ENCODE results near the gene EML1. TPM values are rescaled to one million over a fixed set of nuclear protein-coding genes. Genes with fewer than 3 reads are reported as not detected.

The EML1 gene
- polyA plus RNA-seq, 1 donor from 2014 or later, result 21.7 TPM

DNA sequence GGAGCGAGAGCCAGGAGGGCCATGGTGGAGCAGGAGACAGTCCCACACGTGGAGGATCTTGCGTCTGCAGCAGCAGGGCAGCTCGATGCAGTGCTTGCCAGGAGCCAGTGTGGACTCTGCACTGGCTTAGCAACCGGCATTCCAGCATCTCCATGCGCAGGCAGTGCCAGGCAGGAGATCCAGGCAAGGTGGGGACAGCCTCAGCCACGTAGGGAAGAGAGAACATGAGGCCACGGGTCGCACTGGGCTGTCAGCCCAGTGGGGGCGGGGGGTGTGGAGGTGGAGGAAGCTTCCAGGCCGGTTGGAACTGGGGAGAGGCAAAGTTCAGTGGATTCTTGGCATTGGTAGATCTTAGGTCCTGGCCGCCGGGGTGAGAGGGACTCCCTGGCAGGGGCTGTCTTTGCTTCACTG lies 151.0 kb downstream of the EML1 start:
- Histone ChIP-seq H3K9ac (ENCODE audit: low read length) (no peak overlapping the region), H3K9me2 (ENCODE audit: insufficient read depth, low read length) (no peaks in the 10 kb centered on the region), H2AFZ (ENCODE audit: low read depth, low read length) (no peak overlapping the region), H4K20me1 (ENCODE audit: insufficient read depth) (no peaks in the 10 kb centered on the region), H3K4me2 (ENCODE audit: low read length) (no peak overlapping the region), H3K27ac (ENCODE audit: low read length) (no peak overlapping the region), H3K36me3 (ENCODE audit: insufficient read depth, low read length) (no peaks in the 10 kb centered on the region), H3K9me3 (ENCODE audit: low read length) (no peaks in the 10 kb centered on the region), H3F3A (ENCODE audit: insufficient read depth, low read length, poor library complexity, severe bottlenecking) (no peaks in the 10 kb centered on the region), H3K79me2 (replicated peaks; ENCODE audit: insufficient read depth, low read length) (no peaks in the 10 kb centered on the region), H3K27me3 (ENCODE audit: insufficient read depth, low read depth, low read length) (no peaks in the 10 kb centered on the region), H3K4me3 (ENCODE audit: low read length) (no peak overlapping the region)
- no peak for TF ChIP-seq SMC3 (conservative IDR thresholded peaks at IDR 0.05; ENCODE audit: poor library complexity)
- TF ChIP-seq TAF1 (IDR thresholded peaks at IDR 0.05; ENCODE audit: low read depth), result no peak
- no peak for TF ChIP-seq MXI1 (conservative IDR thresholded peaks at IDR 0.05; ENCODE audit: poor library complexity, severe bottlenecking)
- TF ChIP-seq, protein P1, sequence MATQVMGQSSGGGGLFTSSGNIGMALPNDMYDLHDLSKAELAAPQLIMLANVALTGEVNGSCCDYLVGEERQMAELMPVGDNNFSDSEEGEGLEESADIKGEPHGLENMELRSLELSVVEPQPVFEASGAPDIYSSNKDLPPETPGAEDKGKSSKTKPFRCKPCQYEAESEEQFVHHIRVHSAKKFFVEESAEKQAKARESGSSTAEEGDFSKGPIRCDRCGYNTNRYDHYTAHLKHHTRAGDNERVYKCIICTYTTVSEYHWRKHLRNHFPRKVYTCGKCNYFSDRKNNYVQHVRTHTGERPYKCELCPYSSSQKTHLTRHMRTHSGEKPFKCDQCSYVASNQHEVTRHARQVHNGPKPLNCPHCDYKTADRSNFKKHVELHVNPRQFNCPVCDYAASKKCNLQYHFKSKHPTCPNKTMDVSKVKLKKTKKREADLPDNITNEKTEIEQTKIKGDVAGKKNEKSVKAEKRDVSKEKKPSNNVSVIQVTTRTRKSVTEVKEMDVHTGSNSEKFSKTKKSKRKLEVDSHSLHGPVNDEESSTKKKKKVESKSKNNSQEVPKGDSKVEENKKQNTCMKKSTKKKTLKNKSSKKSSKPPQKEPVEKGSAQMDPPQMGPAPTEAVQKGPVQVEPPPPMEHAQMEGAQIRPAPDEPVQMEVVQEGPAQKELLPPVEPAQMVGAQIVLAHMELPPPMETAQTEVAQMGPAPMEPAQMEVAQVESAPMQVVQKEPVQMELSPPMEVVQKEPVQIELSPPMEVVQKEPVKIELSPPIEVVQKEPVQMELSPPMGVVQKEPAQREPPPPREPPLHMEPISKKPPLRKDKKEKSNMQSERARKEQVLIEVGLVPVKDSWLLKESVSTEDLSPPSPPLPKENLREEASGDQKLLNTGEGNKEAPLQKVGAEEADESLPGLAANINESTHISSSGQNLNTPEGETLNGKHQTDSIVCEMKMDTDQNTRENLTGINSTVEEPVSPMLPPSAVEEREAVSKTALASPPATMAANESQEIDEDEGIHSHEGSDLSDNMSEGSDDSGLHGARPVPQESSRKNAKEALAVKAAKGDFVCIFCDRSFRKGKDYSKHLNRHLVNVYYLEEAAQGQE (IDR thresholded peaks at IDR 0.05; ENCODE audit: borderline replicate concordance), result no peak
- no peak for TF ChIP-seq RAD21 (conservative IDR thresholded peaks at IDR 0.05)

DNA sequence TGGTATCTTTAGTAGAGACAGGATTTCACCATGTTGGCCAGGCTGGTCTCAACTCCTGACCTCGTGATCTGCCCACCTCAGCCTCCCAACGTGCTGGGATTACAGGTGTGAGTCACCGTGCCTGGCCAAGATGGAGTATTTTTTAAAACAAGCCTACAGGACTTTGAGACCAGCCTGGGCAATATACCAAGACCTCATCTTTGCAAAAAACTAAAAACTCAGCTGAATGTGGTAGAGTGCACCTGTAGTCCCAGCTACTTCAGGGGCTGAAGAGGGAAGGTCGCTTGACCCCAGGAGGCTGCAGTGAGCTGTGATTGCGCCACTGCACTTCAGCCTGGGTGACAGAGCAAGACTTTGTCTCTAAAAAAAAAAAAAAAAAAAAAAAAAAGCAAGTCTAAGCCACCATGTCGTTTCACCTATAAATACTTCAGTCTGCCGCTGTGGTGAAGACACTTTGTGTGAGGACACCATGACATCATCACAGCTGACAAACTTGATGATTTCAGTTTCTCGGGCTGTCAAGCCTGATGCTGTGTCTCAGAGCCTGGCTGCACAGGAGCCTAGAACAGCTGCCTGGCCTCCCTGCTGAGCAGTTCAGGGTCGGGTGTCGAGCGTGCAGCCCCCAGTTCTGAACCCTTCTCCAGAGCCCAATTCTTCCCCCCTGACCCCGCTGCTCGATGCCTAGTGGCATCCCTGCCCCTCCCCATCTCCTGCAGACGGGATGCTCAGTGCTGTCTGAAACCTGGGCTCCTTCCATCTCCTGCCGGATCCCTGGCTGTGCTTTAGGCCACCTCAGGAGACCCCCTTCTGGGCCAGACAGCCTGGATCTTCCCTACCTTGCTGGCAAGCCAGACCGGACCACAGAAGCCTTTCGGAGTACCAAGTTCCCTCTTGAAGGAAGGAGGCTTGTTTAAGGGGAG lies 152.8 kb downstream of the EML1 start:
- no peak overlapping the region for H3K4me2 ChIP-seq (ENCODE audit: low read length)
- no peak overlapping the region for H3K9ac ChIP-seq (ENCODE audit: low read length)
- no peak overlapping the region for H3K27ac ChIP-seq (ENCODE audit: low read length)
- H3K79me2 ChIP-seq (replicated peaks; ENCODE audit: insufficient read depth, low read length), result no peaks in the 10 kb centered on the region
- H3F3A ChIP-seq (ENCODE audit: insufficient read depth, low read length, poor library complexity, severe bottlenecking), result no peaks in the 10 kb centered on the region
- no peaks in the 10 kb centered on the region for H3K9me3 ChIP-seq (ENCODE audit: low read length)
- no peaks in the 10 kb centered on the region for H3K27me3 ChIP-seq (ENCODE audit: insufficient read depth, low read depth, low read length)
- H4K20me1 ChIP-seq (ENCODE audit: insufficient read depth), result no peaks in the 10 kb centered on the region
- H3K9me2 ChIP-seq (ENCODE audit: insufficient read depth, low read length), result no peaks in the 10 kb centered on the region
- TF ChIP-seq SMC3 (conservative IDR thresholded peaks at IDR 0.05; ENCODE audit: poor library complexity), result no peak
- no peak for TF ChIP-seq POLR2AphosphoS5 (IDR thresholded peaks at IDR 0.05)
- TF ChIP-seq RAD21 (conservative IDR thresholded peaks at IDR 0.05), result no peak
- no peak for TF ChIP-seq EZH2 (IDR thresholded peaks at IDR 0.05; ENCODE audit: borderline replicate concordance, insufficient read depth, low read length, poor library complexity, severe bottlenecking)
- no peak for TF ChIP-seq EP300 (conservative IDR thresholded peaks at IDR 0.05; ENCODE audit: poor library complexity, severe bottlenecking)
- TF ChIP-seq TAF1 (IDR thresholded peaks at IDR 0.05; ENCODE audit: low read depth), result no peak
- TF ChIP-seq MXI1 (conservative IDR thresholded peaks at IDR 0.05; ENCODE audit: poor library complexity, severe bottlenecking), result no peak
- TF ChIP-seq, protein P1 (IDR thresholded peaks at IDR 0.05; ENCODE audit: borderline replicate concordance), result no peak
- TF ChIP-seq CTCF (IDR thresholded peaks at IDR 0.05; ENCODE audit: poor library complexity, severe bottlenecking), result no peak
- no peaks in the 10 kb centered on the region for H3K36me3 ChIP-seq (ENCODE audit: insufficient read depth, low read length)
- H3K4me3 ChIP-seq (ENCODE audit: low read length), result no peak overlapping the region
- no peak overlapping the region for H2AFZ ChIP-seq (ENCODE audit: low read depth, low read length)

Data from neural cell (in vitro differentiated cells).